Stimulated activated CD4-positive, alpha-beta T cell treated with anti-CD3 and anti-CD28 coated beads, Interleukin-1b, Interleukin-23, amount 100 ng/mL, for 1 hour (primary cell): ENCODE data around the gene DPH3.
"Not testable (repeated sequence)": the region's sequence is repeated elsewhere in the genome, so short reads cannot be mapped to it uniquely, and the experiment has no call there.

Experiments used
- DNase-seq, 2 donors: peaks; one replicate each; pipeline ENCODE4 v3.0.0-alpha.2; 2020; ENCODE audit warnings: low read depth in 2 of 2

Gene DPH3

GRCh38 chr3:16264708-16265454, at the start of gene DPH3, which contains the start of gene OXNAD1:
DPH3 (minus strand) TSS chr3:16264943; CDS start chr3:16264876, 67 bp downstream.
OXNAD1 (plus strand) TSS chr3:16265212; CDS start chr3:16270953, 5,741 bp downstream.
- peak; percentile 93 to 97 for DNase-seq

DNA sequence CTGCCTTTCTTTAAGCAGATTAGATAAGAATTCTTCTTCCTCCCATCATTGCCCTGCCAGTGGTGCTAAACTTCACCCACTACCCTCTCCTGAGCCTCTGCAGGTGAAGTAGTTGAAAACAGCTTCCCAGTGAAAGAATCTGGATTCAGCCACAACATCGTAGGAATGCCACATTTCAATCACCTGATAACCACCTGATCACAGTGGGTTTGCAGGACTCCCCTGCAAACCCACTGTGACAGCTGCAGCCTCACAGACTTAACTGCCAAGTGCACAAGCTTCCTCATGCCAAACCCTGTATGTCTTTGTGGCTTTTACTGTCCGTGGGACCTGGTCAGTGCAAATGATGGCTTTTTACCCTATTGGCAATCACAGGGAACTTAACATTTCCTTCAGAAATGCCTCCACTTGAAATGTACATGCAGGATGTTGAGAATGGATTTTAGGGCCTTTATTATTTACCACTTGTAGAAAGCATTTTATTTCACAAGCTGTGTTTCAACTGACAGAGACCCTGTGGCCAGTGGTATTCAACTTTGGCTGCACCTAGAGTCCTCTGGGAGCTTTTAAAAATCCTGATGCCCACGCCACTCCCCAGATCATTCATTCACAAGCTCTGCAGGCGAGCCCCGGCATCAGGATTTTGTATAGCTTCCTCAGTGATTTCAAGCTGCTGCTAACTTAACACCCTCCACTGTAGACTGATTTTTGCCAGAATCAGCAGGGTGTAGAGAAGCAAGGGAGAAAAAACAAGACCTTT, 49.3 kb upstream of the DPH3 start:
- DNase-seq: no peak

- no peak for DNase-seq
These were observed 47.3 kb upstream of the DPH3 start for GRCh38 chr3:16311960-16312451.

GRCh38 chr3:16310486-16310885, 45.7 kb upstream of the DPH3 start:
- DNase-seq: not testable (repeated sequence)

- DNase-seq: no peak
These were observed 44.8 kb upstream of the DPH3 start for GRCh38 chr3:16309558-16309957.

DNA sequence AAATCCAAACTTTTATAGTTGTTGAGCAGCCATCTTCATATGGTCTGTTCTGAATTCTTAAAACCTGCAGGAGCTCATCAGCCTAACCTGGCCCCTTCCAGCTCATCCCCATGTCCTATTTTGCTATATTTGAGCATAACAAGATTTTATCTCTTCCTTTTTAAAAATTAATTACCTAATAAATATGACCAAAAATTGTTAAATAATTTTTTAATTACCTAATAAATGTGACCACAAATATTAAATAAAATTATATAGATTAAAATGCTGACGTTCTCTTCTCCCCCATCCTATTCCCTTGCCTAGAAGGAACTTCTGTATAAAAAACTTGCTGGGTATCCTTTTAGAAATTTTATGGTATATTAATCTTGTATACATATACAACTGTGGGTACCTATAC, 44.0 kb upstream of the DPH3 start:
- no peak for DNase-seq

- no peak for DNase-seq
These were observed 43.2 kb upstream of the DPH3 start for GRCh38 chr3:16307832-16308531.

DNA sequence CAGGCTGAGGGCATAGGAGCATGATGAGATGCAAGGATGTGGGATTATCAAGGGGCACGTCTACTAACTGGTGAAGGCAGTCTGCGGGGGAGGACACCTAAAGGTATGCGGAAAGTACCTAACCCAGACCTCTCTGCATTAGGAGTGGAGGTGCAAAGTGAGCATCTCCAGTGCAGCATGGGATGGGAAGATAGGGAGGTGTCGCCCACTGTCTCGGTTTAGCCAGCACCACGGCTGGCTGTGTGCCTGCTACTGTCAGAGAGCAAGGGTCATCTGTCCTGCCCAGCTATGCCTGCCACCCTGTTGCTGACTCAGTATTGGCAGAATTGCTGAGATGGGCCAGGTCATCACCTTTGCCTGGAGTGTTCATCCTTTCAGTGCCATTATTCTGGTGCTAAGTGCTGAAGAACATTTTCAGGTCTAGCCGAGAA, 40.4 kb upstream of the DPH3 start:
- no peak for DNase-seq

DNA sequence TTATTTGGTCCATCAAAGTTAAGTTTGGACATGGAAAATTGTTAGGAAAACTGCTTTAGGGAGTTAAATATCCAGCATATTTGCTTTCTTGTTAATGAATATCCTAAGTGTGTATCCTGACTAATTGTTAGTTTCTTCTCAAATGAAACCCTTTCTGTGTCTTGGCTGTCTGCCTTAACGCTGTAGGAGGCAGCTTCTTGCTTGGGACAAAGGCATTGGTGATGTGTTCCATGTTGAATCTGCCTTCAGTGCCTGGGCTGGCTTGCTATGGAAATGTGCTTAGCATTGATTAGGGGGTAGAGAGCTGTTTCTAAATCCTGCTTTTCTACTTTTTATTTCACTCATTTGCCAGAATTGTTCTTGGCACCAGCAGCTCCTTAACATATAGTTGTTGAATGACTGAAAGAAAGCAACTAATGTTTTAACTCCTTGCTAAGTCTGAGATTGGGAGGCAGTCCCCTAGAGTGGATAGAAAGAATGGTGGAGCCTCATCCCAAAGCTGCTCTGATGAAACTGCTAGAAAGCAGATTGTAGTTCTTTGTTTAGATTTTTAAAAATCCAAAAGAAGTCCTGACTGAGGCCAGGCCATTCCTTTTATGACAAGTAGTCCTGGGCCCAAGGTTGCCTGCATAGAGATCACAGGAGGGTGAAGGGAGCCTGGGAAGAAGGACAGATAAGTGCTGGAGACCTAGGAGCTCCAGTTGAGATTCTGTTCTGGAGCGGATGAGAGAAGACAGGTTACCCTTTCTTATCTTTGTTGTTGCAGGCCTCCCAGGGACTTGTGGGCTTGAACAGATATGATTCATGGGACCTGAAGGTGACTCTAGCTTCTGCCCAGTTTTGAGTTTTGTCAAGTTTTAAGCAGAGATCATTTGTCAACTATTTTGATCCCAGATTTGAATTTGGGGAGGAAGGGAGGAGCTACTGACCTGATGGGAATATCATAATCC, 39.6 kb upstream of the DPH3 start:
- DNase-seq: no peak

GRCh38 chr3:16303037-16303575, 38.4 kb upstream of the DPH3 start:
- DNase-seq: no peak

DNA sequence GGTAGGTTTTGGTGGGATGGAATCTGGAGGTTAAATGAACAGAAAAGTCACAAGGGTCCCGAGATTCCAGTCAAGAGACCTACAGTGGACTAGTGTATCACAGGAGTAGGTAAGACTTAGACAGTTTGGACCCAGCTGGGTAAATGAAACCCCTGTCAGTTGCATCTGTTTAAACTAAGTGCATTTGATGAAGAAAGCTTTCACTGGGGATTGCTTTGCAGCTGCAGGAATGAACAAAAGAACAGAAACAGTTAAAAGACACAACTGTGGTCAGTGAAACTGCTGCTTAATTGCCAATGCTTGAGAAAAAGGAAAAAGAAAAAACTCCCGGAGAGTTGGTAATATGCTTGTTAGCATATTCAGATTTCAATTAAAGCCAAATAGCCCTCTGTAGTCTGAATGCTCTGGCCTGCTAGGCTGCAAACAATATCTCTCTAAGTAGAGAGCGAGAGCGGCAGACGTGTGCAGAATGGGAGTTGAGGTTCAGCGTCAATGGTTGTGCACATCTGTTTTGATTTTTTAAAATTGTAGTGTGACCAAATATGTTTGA, 37.4 kb upstream of the DPH3 start:
- DNase-seq: no peak

DNA sequence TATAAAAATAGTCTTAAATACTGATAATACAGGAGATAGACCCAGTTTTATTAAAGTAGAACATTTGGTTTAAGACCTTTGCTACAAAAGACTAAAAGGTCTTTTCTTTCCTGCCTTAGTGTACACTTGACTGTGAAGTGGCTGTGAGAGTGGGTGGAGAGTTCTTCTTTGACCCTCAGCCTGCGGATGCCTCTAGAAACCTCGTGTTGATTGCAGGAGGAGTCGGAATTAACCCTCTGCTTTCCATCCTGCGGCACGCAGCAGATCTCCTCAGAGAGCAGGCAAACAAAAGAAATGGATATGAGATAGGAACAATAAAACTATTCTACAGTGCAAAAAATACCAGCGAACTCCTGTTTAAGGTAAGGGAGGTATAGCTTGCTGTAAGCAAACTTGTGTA, 36.8 kb upstream of the DPH3 start:
- no peak for DNase-seq

- no peak for DNase-seq
These were observed 36.2 kb upstream of the DPH3 start for GRCh38 chr3:16300881-16301359.

DNA sequence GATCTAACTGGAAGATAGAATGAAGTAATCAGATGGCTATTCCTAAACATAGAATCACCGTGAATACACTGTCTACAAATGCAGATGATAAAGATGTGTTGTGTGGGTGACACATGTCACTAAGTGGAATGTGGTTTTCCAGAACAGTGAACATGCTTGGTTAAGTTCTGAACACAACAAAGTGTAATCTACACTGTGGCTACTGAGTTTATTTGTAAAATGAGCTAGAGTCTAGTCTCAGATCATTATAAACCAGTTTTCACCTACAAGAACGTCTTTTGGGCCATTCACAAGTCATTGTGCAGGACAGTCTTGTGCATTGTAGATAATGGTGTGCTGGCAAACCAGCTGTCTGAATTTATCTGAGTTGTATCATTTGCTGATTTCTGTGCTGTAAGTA, 35.6 kb upstream of the DPH3 start:
- no peak for DNase-seq

GRCh38 chr3:16299746-16300145, 35.0 kb upstream of the DPH3 start:
- DNase-seq: no peak

GRCh38 chr3:16298891-16299290, 34.1 kb upstream of the DPH3 start:
- no peak for DNase-seq

DNA sequence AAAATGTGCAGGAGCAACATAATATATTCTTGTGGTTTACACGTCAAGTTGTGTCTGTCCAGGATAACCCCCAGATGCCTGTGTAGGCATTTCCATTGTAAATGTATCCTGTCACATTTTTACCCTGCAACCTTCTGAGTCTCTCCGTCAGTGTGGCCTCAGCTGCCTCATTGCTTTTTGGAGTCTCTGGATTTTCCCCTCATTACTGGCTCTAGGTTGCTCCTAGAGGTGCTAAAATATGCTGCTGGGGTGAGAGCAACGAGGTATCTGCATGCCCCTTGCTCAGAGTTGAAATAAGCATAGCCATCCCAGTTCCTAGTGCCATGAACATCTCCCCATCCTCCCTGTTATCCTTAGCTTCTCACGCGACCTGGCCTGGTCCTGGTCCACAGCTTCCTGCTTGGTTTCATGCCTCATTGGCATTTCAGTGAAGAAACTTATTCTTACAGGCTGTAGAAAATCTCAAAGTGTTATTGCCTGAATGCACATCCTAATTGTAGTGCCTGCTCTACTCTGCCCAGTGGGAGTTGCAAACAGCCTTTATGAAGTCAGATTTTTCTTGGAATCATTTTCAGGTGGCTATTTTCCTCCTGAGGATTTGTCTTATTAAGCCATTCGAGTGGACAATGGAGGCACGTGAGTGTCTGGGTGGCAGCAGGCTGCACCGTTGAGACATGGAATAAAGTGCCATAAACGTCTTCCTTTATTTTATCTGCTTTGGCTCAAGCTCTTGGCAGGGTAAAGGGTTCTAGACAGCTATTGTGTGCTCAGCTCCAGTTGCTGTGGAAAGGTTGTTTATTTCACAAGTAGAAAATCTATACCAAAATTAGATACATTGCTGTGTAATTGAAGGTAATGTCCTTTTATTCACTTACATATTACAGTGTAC, 33.5 kb upstream of the DPH3 start:
- DNase-seq: no peak

DNA sequence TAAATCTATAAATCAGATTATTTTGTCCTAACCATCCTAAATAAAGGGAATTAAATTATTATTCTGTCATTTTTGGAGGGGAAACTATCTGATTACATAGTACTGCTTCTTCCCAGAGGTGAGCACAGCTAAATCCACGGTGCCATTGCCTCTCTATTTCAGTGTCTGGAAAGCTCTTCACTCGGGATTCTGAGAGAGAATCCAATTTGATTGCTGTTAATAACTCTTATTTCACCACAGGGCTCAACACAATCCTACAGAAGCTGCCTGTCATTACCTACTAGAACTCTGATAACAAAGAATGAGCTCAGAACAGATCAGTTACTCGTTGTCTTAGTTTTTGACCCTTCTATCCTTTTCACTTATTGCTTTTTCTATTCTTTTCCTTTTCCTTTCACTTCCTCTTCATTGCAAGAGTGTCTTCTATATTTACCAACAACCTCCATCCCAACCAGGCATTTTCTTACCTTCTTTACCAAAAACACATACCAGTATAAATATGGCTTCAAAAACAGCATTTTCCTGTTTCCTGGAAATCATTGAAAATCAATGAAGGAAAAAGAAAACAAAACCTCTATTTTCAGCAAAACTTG, 30.7 kb upstream of the DPH3 start:
- DNase-seq: no peak

- no peak for DNase-seq
These were observed 30.1 kb upstream of the DPH3 start for GRCh38 chr3:16294844-16295243.
